HEK293 (cell line): ENCODE data around the gene ERBB4.

Experiments
- CTCF ChIA-PET: fragments of 350-600 bp; formaldehyde crosslinking; extraction: SDS; loops from one replicate; lab custom pipeline; 2021; ENCODE audit warnings: antibody characterized with exemption; lab: Yijun Ruan, JAX
- POLR2A ChIA-PET: fragments of 300-600 bp; formaldehyde crosslinking; extraction: SDS; loops from one replicate; lab custom pipeline; 2020; ENCODE audit warnings: antibody characterized with exemption, inconsistent platforms; lab: Yijun Ruan, JAX
- H3K27ac ChIP-seq: fragments of 200-500 bp; sonication (Bioruptor generic); 2 replicates; pipeline ENCODE4 v1.5.1; 2014; ENCODE audit warnings: low read depth, low read length, control low read depth, inconsistent platforms; ENCODE audit errors: extremely low read depth
- H3K36me3 ChIP-seq, 2 experiments: fragments of 200-500 bp in 1 of 2; sonication (Bioruptor generic) in 1 of 2; 1 replicate in 1 of 2; 2 replicates in 1 of 2; pipeline ENCODE4 v1.5.1; 2014 to 2017; ENCODE audit warnings: inconsistent platforms in 2 of 2, low read length in 2 of 2; ENCODE audit not compliant: control insufficient read depth in 2 of 2, insufficient read depth in 1 of 2
- H3K4me1 ChIP-seq: fragments of 200-500 bp; sonication (Bioruptor generic); 2 replicates; pipeline ENCODE4 v1.5.1; 2014; ENCODE audit warnings: mild to moderate bottlenecking, low read length, inconsistent platforms; ENCODE audit not compliant: control insufficient read depth, insufficient read depth
- H3K4me3 ChIP-seq: 2 replicates; pipeline ENCODE4 v1.5.1; 2011; ENCODE audit warnings: low read depth, mild to moderate bottlenecking, control low read depth, low read length, moderate library complexity
- H3K9me3 ChIP-seq: fragments of 200-500 bp; sonication (Bioruptor generic); 2 replicates; pipeline ENCODE4 v1.5.1; 2014; ENCODE audit warnings: low read depth, low read length, inconsistent platforms; ENCODE audit not compliant: control insufficient read depth, insufficient read depth
- HOXC10 ChIP-seq: sonication (generic); formaldehyde crosslinking; IDR thresholded peaks from 2 replicates; pipeline ENCODE4 v1.8.1; 2023; ENCODE audit warnings: mild to moderate bottlenecking, missing genetic modification reagents
- KLF10 ChIP-seq: fragments of 450-650 bp; IDR thresholded peaks from 2 replicates; pipeline ENCODE4 v1.5.1; 2018; ENCODE audit warnings: missing biosample characterization, mild to moderate bottlenecking, missing genetic modification characterization
- KLF7 ChIP-seq: fragments of 450-650 bp; formaldehyde crosslinking; IDR thresholded peaks from 2 replicates; pipeline ENCODE4 v1.5.1; 2016; ENCODE audit warnings: missing biosample characterization, missing genetic modification characterization, borderline replicate concordance
- PRDM4 ChIP-seq: fragments of 450-650 bp; formaldehyde crosslinking; IDR thresholded peaks from 2 replicates; pipeline ENCODE4 v1.5.1; 2017; ENCODE audit warnings: missing biosample characterization, missing genetic modification characterization
- RBAK ChIP-seq: fragments of 450-650 bp; formaldehyde crosslinking; IDR thresholded peaks from 2 replicates; pipeline ENCODE4 v1.5.1; 2016; ENCODE audit warnings: missing biosample characterization, missing genetic modification characterization
- SCRT2 ChIP-seq: fragments of 450-650 bp; formaldehyde crosslinking; IDR thresholded peaks from 2 replicates; pipeline ENCODE4 v1.5.1; 2016; ENCODE audit warnings: missing biosample characterization, missing genetic modification characterization
- ZBTB7A ChIP-seq: fragments of 450-650 bp; formaldehyde crosslinking; IDR thresholded peaks from 2 replicates; pipeline ENCODE4 v1.5.1; 2016; ENCODE audit warnings: low read depth, missing biosample characterization, missing genetic modification characterization
- ZNF10 ChIP-seq: fragments of 450-650 bp; formaldehyde crosslinking; IDR thresholded peaks from 2 replicates; pipeline ENCODE4 v1.5.1; 2017; ENCODE audit warnings: missing biosample characterization, missing genetic modification characterization
- ZNF114 ChIP-seq: fragments of 450-650 bp; formaldehyde crosslinking; IDR thresholded peaks from 2 replicates; pipeline ENCODE4 v1.5.0; 2017; ENCODE audit warnings: missing biosample characterization, missing genetic modification characterization
- ZNF148 ChIP-seq: fragments of 450-650 bp; formaldehyde crosslinking; IDR thresholded peaks from 2 replicates; pipeline ENCODE4 v1.5.0; 2017; ENCODE audit warnings: missing biosample characterization, missing genetic modification characterization, borderline replicate concordance
- ZNF214 ChIP-seq: fragments of 450-650 bp; formaldehyde crosslinking; IDR thresholded peaks from 2 replicates; pipeline ENCODE4 v1.5.1; 2017; ENCODE audit warnings: missing biosample characterization, mild to moderate bottlenecking, missing genetic modification characterization, borderline replicate concordance
- ZNF23 ChIP-seq: fragments of 450-650 bp; formaldehyde crosslinking; IDR thresholded peaks from 2 replicates; pipeline ENCODE4 v1.5.1; 2016; ENCODE audit warnings: missing biosample characterization, missing genetic modification characterization, borderline replicate concordance
- ZNF324 ChIP-seq: fragments of 450-650 bp; formaldehyde crosslinking; IDR thresholded peaks from 2 replicates; pipeline ENCODE4 v1.5.1; 2016; ENCODE audit warnings: missing biosample characterization, missing genetic modification characterization
- ZNF423 ChIP-seq: fragments of 450-650 bp; formaldehyde crosslinking; IDR thresholded peaks from 2 replicates; pipeline ENCODE4 v1.5.1; 2016; ENCODE audit warnings: missing biosample characterization, missing genetic modification characterization
- ZNF561 ChIP-seq: fragments of 450-650 bp; IDR thresholded peaks from 2 replicates; pipeline ENCODE4 v1.5.1; 2018; ENCODE audit warnings: missing biosample characterization, missing genetic modification characterization, borderline replicate concordance
- ZNF654 ChIP-seq: fragments of 450-650 bp; formaldehyde crosslinking; IDR thresholded peaks from 2 replicates; pipeline ENCODE4 v1.5.1; 2016; ENCODE audit warnings: low read depth, missing biosample characterization, missing genetic modification characterization
- ZNF776 ChIP-seq: fragments of 450-650 bp; formaldehyde crosslinking; IDR thresholded peaks from 2 replicates; pipeline ENCODE4 v1.5.0; 2017; ENCODE audit warnings: missing biosample characterization, missing genetic modification characterization, borderline replicate concordance
- ZNF791 ChIP-seq: fragments of 450-650 bp; formaldehyde crosslinking; IDR thresholded peaks from 2 replicates; pipeline ENCODE4 v1.5.1; 2016; ENCODE audit warnings: missing biosample characterization, missing genetic modification characterization
- ZNF792 ChIP-seq: fragments of 450-650 bp; formaldehyde crosslinking; IDR thresholded peaks from 2 replicates; pipeline ENCODE4 v1.5.1; 2016; ENCODE audit warnings: missing biosample characterization, missing genetic modification characterization
- TF ChIP-seq, protein P1 (sequence below): fragments of 450-650 bp; formaldehyde crosslinking; conservative IDR thresholded peaks from 2 replicates; pipeline ENCODE4 v1.5.1; 2016; ENCODE audit warnings: low read depth, missing biosample characterization, missing genetic modification characterization

The ERBB4 gene

DNA sequence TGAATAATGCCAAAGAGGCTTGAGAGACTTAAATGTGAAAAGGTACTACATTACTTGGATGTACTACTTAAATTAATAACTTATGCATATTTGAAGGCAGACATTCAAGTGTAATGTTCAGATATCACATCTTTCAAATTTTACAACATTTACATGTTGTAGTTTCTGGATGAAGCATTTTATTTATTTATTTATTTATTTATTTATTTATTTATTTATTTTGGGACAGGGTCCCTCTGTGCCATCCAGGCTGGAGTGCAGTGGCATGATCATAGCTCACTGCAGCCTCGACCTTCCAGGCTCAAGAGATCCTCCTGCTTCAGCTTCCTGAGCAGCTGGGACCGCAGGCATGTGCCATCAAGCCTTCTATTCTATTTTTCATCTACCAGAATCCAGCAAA, 596.4 kb downstream of the ERBB4 start (continued):
- TF ChIP-seq, protein P1, sequence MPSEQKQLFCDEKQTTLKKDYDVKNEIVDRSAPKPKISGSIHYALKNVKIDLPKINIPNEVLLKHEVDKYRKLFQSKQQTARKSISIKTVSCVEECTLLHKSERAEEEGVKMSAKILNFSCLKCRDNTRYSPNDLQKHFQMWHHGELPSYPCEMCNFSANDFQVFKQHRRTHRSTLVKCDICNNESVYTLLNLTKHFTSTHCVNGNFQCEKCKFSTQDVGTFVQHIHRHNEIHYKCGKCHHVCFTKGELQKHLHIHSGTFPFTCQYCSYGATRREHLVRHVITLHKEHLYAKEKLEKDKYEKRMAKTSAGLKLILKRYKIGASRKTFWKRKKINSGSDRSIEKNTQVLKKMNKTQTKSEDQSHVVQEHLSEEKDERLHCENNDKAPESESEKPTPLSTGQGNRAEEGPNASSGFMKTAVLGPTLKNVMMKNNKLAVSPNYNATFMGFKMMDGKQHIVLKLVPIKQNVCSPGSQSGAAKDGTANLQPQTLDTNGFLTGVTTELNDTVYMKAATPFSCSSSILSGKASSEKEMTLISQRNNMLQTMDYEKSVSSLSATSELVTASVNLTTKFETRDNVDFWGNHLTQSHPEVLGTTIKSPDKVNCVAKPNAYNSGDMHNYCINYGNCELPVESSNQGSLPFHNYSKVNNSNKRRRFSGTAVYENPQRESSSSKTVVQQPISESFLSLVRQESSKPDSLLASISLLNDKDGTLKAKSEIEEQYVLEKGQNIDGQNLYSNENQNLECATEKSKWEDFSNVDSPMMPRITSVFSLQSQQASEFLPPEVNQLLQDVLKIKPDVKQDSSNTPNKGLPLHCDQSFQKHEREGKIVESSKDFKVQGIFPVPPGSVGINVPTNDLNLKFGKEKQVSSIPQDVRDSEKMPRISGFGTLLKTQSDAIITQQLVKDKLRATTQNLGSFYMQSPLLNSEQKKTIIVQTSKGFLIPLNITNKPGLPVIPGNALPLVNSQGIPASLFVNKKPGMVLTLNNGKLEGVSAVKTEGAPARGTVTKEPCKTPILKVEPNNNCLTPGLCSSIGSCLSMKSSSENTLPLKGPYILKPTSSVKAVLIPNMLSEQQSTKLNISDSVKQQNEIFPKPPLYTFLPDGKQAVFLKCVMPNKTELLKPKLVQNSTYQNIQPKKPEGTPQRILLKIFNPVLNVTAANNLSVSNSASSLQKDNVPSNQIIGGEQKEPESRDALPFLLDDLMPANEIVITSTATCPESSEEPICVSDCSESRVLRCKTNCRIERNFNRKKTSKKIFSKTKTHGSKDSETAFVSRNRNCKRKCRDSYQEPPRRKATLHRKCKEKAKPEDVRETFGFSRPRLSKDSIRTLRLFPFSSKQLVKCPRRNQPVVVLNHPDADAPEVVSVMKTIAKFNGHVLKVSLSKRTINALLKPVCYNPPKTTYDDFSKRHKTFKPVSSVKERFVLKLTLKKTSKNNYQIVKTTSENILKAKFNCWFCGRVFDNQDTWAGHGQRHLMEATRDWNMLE (tag by site-specific recombination), result peak; percentile 66

GRCh38 chr2:211941216-211941747, 597.3 kb downstream of the ERBB4 start:
- Histone ChIP-seq H3K4me3 (no peak overlapping the region), H3K9me3 (no peaks in the 10 kb centered on the region), H3K36me3 (no peaks in the 10 kb centered on the region), H3K4me1 (no peaks in the 10 kb centered on the region)
- ChIA-PET POLR2A (no interaction called here), CTCF (interaction anchor here (0.6 kb wide), 1 partner anchor 724 kb away, joined by 4 read pairs; no protein-coding TSS in a partner anchor)
- TF ChIP-seq HOXC10 (CRISPR knock-in tag), result no peak
- 0 out of 2 replicates have a peak, but pooled peaks have one; percentile 51 for TF ChIP-seq SCRT2 (tag by site-specific recombination)
- TF ChIP-seq ZBTB7A, result no peak
- TF ChIP-seq, all 188 proteins: peak for 1
- no peak overlapping the region for H3K27ac ChIP-seq

DNA sequence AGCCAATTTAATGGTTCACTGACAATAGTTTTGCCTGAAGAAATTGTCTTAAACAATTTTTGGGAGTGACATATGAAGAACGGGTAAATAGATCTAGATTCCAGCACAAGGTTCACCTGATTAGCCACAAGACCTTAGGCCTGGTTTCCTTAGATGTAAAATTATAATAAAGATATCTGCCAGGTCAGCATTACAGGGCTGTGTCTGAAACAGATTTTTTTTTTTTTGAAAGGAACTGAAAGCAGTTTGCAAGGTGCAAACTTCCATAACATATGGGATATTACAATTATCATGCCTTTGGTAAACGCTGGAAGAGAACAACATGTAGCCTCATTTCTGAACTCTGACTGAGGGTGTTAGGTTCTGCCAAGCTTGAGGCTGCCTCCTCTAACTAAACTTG, 599.4 kb downstream of the ERBB4 start:
- H3K27ac ChIP-seq, result no peak overlapping the region
- H3K9me3 ChIP-seq, result no peaks in the 10 kb centered on the region
- H3K4me1 ChIP-seq, result no peaks in the 10 kb centered on the region
- ChIA-PET CTCF (no interaction called here), POLR2A (no interaction called here)
- H3K36me3 ChIP-seq, result no peaks in the 10 kb centered on the region
- TF ChIP-seq ZNF423 (tag by site-specific recombination), result no peak
- no peak for TF ChIP-seq KLF10 (tag by site-specific recombination)
- no peak for TF ChIP-seq ZNF148 (tag by site-specific recombination)
- no peak for TF ChIP-seq ZNF792 (tag by site-specific recombination)
- no peak for TF ChIP-seq HOXC10 (CRISPR knock-in tag)
- TF ChIP-seq ZNF324, result no peak
- no peak for TF ChIP-seq ZBTB7A
- no peak for TF ChIP-seq ZNF561 (tag by site-specific recombination)
- no peak for TF ChIP-seq ZNF791 (tag by site-specific recombination)
- TF ChIP-seq KLF7 (tag by site-specific recombination), result no peak
- TF ChIP-seq RBAK (tag by site-specific recombination), result no peak
- no peak for TF ChIP-seq ZNF114 (tag by site-specific recombination)
- TF ChIP-seq ZNF654 (tag by site-specific recombination), result no peak
- no peak for TF ChIP-seq ZNF776
- no peak for TF ChIP-seq ZNF214
- TF ChIP-seq ZNF23 (tag by site-specific recombination), result no peak
- TF ChIP-seq PRDM4 (tag by site-specific recombination), result no peak
- no peak for TF ChIP-seq ZNF10 (tag by site-specific recombination)
- H3K4me3 ChIP-seq, result no peak overlapping the region
